Measurements from ENCODE around the gene RAD51B. TPM values are rescaled to one million over a fixed set of nuclear protein-coding genes. Genes with fewer than 3 reads are reported as not detected.

RAD51B gene
- total and polyA plus RNA-seq, 2 of the 13 experiments (the other 11 are each of a cell fraction or from before 2014, with no cell fraction given) = 7.0 to 9.5 TPM

GRCh38 chr14:67949771-67950170 lies 130.2 kb downstream of the RAD51B start:
- in situ Hi-C loops (cut with HindIII; ENCODE audit: extremely low pct_ligation_motif_present, low pct_unique_long_range_greater_than_20kb) = loop anchor here (10.0 to 25.0 kb wide), 2 partner anchors 295 to 713 kb away; no protein-coding TSS in a partner anchor
- Histone ChIP-seq H3K4me1 (ENCODE audit: insufficient read depth, low read length) (peaks cover 4% of the 10 kb centered on the region; the same call in 1 of the 2 replicates), H3K36me3 (replicated peaks in 1 of 2; ENCODE audit: control insufficient read depth in 1 of 2, insufficient read depth in 2 of 2, low read length in 2 of 2) (no peaks in the 10 kb centered on the region), H3K9ac (ENCODE audit: insufficient read depth, low read depth, low read length) (no peak overlapping the region), H4K20me1 (ENCODE audit: insufficient read depth, low read length) (no peaks in the 10 kb centered on the region), H2AFZ (ENCODE audit: low read length) (no peak overlapping the region), H3K4me3 (replicated peaks in 1 of 3; ENCODE audit: insufficient read depth in 1 of 3, low read depth in 2 of 3, low read length in 3 of 3) (no peak overlapping the region), H3K27ac (ENCODE audit: extremely low read length, insufficient read depth, low read length) (no peak overlapping the region), H3K79me2 (ENCODE audit: insufficient read depth, low read length) (no peaks in the 10 kb centered on the region), H3K27me3 (ENCODE audit: control insufficient read depth in 1 of 2, insufficient read depth in 2 of 2, low read length in 2 of 2) (no peaks in the 10 kb centered on the region), H3K9me3 (ENCODE audit: low read length) (no peaks in the 10 kb centered on the region), H3K4me2 (ENCODE audit: low read depth, low read length) (no peak overlapping the region)
- FAIRE-seq (no peak), ATAC-seq (no peak), DNase-seq (ENCODE audit: low spot score) (no peak)
- 82% methylated on average over 4 of the region's 4 CpGs for WGBS (ENCODE audit: low lambda C conversion rate)
- no TSS peak for BruUV-seq (replicated peaks)
- TF ChIP-seq MLX (CRISPR knock-in tag; IDR thresholded peaks at IDR 0.05) (no peak), ZBTB21 (CRISPR knock-in tag; IDR thresholded peaks at IDR 0.05) (no peak), NFE2L2 (IDR thresholded peaks at IDR 0.05; ENCODE audit: low read length) (no peak)
- intact Hi-C loops (cut with micrococcal nuclease; ENCODE audit: unreplicated experiment) = loop anchor here (10.0 kb wide), 1 partner anchor 765 kb away; no protein-coding TSS in a partner anchor
- ChIA-PET POLR2A (no interaction called here), CTCF (ENCODE audit: low intra/inter-chr PET ratio, low total read pairs) (no interaction called here)

- H3K79me2 ChIP-seq (ENCODE audit: insufficient read depth, low read length) = no peaks in the 10 kb centered on the region
- no TSS peak for BruUV-seq (replicated peaks)
- H3K4me1 ChIP-seq (ENCODE audit: insufficient read depth, low read length) = no peaks in the 10 kb centered on the region
- in situ Hi-C loops (cut with HindIII; ENCODE audit: extremely low pct_ligation_motif_present, low pct_unique_long_range_greater_than_20kb) (no loop called here), intact Hi-C loops (cut with micrococcal nuclease; ENCODE audit: unreplicated experiment) (no loop called here)
- ChIA-PET POLR2A (no interaction called here), CTCF (ENCODE audit: low intra/inter-chr PET ratio, low total read pairs) (no interaction called here)
- no peak overlapping the region for H3K4me2 ChIP-seq (ENCODE audit: low read depth, low read length)
- no peaks in the 10 kb centered on the region for H3K27me3 ChIP-seq (ENCODE audit: control insufficient read depth in 1 of 2, insufficient read depth in 2 of 2, low read length in 2 of 2)
- no peaks in the 10 kb centered on the region for H4K20me1 ChIP-seq (ENCODE audit: insufficient read depth, low read length)
- DNase-seq (ENCODE audit: low spot score) (no peak), FAIRE-seq (no peak), ATAC-seq (no peak)
- H2AFZ ChIP-seq (ENCODE audit: low read length) = no peak overlapping the region
- no peak for TF ChIP-seq TIGD3 (CRISPR knock-in tag; IDR thresholded peaks at IDR 0.05; ENCODE audit: borderline replicate concordance)
- no peak for TF ChIP-seq SMYD3 (CRISPR knock-in tag; IDR thresholded peaks at IDR 0.05)
- no peak overlapping the region for H3K27ac ChIP-seq (ENCODE audit: extremely low read length, insufficient read depth, low read length)
- H3K9ac ChIP-seq (ENCODE audit: insufficient read depth, low read depth, low read length) = no peak overlapping the region
- no peaks in the 10 kb centered on the region for H3K9me3 ChIP-seq (ENCODE audit: low read length)
- WGBS (ENCODE audit: low lambda C conversion rate) = 87% methylated on average over 1 of the region's 1 CpG
- no peaks in the 10 kb centered on the region for H3K36me3 ChIP-seq (replicated peaks in 1 of 2; ENCODE audit: control insufficient read depth in 1 of 2, insufficient read depth in 2 of 2, low read length in 2 of 2)
- H3K4me3 ChIP-seq (replicated peaks in 1 of 3; ENCODE audit: insufficient read depth in 1 of 3, low read depth in 2 of 3, low read length in 3 of 3) = no peak overlapping the region
These were observed 130.8 kb downstream of the RAD51B start for GRCh38 chr14:67950386-67950785.

Data from HepG2 (cell line).